A204.1 (cell line): ENCODE data around the gene MIER2.

ENCODE experiments used
- FAIRE-seq: peaks from 2 replicates; lab custom pipeline; 2012; peaks lifted over from hg19 to GRCh38; lab: Jason Lieb, UNC

The MIER2 gene

DNA sequence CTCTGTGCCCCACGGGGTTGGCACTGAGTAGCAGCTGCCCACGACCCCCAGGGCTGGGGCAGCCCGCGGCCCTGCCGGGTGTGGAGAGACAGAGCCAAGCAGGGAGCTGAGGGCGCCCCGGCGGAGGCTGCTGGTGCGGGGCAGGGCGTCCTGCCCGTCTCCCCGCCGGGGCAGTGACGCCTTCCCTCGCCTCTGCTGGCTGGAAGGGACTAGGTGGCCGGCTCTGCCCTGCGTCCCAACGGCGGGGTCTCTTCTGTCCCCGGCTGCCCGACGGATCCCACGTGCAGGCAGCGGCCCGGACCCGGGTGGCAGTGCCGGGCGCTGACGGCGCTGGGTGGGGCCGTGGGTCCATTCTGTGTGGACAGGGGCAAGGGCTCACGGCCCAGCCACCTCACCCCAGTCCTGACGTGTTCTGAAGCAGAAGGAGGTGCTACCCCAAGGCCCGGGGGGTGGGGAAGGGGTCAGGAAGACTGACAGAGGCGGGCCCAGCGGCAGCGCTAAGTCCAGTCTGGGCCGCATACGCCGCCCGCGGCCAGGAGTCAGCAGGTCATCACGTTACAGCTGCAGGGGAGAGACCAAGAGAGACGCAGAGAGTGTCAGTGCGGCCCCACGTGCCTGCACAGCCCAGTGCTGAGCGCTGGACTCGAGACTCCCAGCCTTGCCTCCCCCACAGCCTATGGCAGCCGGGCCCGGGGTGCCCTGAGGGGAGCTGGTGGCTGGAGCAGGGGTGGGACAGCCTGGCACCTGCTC lies 38.3 kb downstream of the MIER2 start:
- no peak for FAIRE-seq

DNA sequence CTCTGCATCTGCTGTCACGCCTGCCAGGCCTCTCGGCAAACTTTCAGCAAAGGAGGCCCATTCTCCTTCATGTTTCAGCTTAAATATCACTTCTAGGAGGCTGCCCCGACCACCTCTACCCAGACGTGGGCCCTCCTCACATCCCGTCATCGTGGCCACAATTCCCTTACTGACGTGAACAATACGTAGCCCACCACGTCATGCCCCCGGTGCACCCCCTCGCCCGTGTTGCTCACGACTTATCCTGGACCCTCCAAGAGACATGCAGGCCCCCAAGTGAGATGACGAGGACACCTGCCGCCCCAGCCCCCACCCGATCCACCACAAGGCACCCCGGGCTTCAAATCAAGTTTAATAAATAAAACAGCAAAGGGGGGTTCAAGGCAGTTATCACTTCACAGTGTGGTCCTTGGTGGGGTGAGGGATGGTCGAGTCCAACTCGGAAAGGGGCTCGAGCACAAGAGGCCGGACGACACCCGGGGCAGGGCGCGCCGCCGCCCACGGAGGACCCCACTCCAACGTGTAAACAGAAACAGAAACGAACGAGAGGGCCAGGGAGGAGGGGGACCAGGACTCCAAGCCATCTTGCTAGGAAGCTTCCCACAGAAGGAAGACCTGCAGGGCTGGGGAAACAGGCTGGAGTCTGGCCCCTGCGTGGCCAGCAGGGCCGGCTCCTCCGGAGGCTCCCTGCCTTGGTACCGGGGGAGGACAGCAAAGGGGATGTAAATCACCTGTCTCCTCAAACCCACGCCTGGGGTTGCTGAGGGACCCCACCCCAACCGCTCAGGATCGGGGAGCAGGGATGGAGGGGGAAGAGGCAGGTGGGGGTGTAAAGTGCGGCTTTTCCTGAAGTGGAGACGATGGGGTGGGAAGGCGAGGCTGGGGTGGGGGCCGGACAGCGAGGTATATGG lies 39.1 kb downstream of the MIER2 start:
- no peak for FAIRE-seq

GRCh38 chr19:296476-297225 lies 47.9 kb downstream of the MIER2 start:
- FAIRE-seq = no peak

DNA sequence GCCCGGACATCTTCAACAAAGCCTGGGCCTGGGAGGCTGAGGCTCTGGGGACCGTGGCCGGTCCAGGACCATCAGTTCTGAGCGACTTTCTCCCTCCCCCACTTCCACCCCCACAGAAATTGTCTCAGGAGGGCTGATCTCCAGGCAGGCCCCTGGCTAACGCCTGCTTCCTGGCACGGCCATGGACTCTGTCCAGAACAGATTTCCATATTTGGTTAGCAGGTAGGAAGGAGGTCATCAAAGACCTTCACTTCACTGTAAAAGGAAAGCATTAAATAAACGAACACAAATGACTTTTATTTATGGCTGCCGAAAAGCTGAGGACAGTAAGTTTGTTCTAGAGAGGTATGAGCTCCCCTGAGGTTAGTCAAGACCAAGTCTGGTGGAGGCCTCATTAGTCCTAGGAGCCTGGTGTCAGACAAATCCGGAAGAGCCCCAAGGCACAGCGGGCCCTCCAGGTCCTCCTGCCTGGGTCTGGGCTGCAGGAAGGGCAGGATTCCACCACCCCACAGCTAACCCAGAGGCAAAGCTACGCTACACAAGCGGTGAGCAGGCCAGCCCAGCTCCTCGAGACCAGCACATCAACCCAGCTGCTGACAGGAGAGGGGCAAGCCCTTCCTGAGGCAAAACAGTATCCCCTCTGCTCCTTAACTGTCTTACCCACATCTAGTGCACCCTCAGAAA lies 48.8 kb downstream of the MIER2 start:
- FAIRE-seq = no peak

GRCh38 chr19:294946-295686 lies 49.5 kb downstream of the MIER2 start:
- no peak for FAIRE-seq

GRCh38 chr19:294341-294945 lies 50.2 kb downstream of the MIER2 start:
- FAIRE-seq = no peak

DNA sequence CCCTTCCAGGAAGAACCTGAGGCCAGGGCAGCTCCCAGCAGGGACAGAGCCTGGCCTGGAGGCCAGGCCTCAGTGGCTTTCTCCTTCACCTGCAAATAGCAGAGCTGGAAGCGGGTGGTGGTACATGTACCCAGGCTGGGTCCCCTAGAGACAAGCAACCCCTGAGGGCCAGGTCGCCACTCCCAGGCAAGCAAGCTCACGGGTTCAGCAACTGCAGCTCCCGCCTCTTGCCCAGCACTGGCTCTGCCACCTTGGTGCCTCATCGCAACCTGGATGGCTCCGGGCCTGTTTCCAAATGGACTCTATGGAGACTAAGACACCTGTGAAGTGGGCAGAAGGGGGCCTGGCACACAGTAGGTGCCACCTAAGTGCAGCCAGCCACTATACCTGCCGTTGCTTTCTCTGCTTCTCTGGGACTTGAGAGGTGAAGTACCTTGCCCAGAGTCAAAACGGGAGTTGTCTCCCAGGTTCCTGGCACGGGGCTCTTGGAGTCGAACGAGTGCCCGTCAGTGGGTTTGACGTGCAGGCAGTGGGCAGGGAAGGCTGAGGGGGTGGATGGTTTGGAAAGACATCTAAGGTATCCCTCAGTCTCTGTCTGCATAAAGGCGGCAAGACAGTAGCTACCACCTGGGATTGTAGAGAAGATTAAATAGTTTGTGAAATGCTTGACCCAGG lies 51.0 kb downstream of the MIER2 start:
- FAIRE-seq = no peak

DNA sequence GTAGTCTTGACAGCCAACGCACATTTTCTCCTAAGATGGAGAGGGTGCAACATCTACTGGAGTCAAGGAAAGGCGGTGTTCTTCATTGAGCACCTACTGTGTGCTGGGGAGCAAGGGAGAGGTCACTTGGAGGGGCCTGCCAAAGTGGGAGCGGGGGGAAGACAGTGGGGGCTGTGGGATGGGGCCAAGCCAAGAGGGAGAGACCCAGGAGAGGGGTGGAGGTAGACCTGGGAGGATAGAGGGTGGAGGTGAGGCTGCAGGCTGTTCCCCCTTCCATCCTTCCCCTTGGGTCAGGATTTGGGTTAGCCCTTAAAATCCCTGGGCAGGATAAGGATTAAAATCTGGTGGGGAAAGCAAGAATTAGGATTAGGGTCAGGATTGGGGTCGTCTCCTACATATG lies 51.6 kb downstream of the MIER2 start:
- no peak for FAIRE-seq

- FAIRE-seq = no peak
Measured at GRCh38 chr19:292281-292884, 52.2 kb downstream of the MIER2 start.

- FAIRE-seq = no peak
Measured at GRCh38 chr19:291561-292280, 52.9 kb downstream of the MIER2 start.

DNA sequence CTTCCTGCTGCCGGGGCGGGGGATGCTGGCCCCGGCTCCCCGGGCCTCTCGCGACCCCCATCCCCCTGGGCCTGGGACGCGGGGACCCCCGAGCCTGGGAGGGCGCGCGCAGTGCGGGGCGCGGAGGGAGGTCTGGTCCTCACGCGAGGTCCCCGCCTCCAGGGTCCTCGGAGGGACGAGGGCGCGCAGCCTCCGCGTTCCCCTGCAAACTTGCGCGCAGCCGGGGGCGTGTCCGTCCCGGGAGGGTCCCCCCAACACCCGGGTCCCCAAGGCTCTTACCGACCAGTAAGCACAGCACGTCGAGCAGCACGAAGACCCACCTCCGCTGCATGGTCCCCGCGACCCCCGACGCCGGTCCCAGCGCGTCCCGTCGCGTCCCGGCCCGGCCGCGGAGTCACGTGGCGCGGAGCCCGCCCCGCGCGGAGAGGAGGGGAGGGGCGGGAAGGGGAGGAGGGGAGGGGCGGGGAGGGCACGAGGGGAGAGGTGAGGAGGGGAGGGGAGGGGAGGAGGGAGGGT lies 53.5 kb downstream of the MIER2 start, which contains the start of gene PLPP2:
PLPP2 (minus strand) TSS at position 398 of the 516 bp plus-strand sequence; CDS start at position 331, 67 bp downstream.
- FAIRE-seq = no peak

GRCh38 chr19:290372-291005 lies 54.1 kb downstream of the MIER2 start:
- FAIRE-seq = no peak

- FAIRE-seq = no peak
Measured at GRCh38 chr19:289651-290371, 54.8 kb downstream of the MIER2 start.

- FAIRE-seq = no peak
Measured at GRCh38 chr19:288911-289310, 55.7 kb downstream of the MIER2 start.

DNA sequence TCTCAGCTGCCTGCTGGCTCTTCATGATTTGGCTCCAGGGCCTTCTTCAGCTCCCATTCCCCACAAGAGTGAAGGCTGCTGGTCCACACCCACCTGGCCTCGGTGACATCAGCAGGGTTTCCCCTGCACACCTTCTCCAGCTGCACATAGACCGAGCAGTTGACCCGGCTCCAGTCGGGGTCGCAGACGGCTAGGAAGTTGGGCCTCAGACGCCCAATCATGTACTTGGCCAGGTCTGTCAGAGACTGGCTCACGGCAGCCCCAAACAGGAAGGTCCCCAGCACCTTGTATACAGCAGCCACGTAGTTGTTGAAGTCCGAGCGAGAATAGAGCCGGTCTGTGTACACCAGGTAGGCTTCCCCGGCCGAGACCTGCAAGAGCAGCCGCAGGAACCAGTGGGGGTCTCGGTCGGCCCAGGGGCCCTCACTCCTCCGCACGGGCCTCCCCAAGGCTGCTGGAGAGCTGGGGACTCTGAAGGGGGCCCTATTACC lies 57.2 kb downstream of the MIER2 start:
- FAIRE-seq = no peak

- FAIRE-seq = no peak
Measured at GRCh38 chr19:283395-283794, 61.2 kb downstream of the MIER2 start.

DNA sequence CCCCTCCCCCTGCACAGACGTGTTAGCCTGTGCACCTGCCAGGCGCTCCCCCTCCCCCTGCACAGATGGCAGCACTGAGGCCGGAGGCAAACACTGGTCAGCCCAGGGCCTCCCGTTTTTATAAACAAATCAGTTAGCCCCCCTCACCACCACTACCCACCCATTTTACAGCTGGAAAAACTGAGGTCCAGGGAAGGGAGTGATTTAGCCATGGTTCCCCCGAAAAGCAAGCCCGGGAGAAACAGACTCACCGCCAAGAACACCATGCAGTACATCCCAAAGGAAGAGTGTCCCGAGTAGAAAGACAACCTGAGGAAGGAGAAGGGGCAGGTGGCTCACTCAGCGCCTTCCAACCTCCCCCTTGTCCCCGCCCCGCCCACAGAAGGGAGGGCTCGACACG lies 62.1 kb downstream of the MIER2 start:
- no peak for FAIRE-seq

DNA sequence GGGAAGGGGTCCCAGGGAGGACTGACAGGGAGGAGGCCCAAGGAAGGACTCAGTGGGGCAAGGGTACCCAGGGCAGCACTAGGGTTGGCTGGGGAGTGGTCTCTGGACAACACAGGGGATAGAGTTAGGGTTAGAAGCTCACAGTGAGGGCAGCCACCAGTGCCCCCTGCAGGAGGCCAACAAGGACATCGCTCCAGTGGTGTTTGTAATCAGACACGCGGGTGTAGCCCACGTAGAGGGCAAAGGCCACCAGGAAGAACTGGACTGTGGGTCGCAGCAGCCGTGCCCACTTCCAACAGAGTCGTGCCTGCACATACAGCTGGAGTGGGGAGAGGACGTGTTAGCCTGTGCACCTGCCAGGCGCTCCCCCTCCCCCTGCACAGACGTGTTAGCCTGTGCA lies 62.6 kb downstream of the MIER2 start:
- FAIRE-seq = no peak
